Fibroblast of lung (primary cell): ENCODE data around the gene BTAF1. TPM values are rescaled to one million over a fixed set of nuclear protein-coding genes. Genes with fewer than 3 reads are reported as not detected.

ENCODE experiments used
- DNase-seq, 2 donors: peaks; one replicate each; pipeline versions ENCODE4 v3.0.0 to v3.0.0-alpha.2; 2010; ENCODE audit warnings: low read depth in 2 of 2
- H2AFZ ChIP-seq: 2 replicates; pipeline ENCODE4 v1.5.1; 2012; ENCODE audit warnings: low read length, control low read depth, inconsistent platforms
- H3K27ac ChIP-seq: 2 replicates; pipeline ENCODE4 v1.5.1; 2011; ENCODE audit warnings: low read length, control low read depth; ENCODE audit not compliant: insufficient read depth
- H3K27me3 ChIP-seq: 2 replicates; pipeline ENCODE4 v1.5.1; 2011; ENCODE audit warnings: mild to moderate bottlenecking, low read length; ENCODE audit not compliant: control insufficient read depth, insufficient read depth
- H3K36me3 ChIP-seq: 2 replicates; pipeline ENCODE4 v1.5.1; 2011; ENCODE audit warnings: low read length; ENCODE audit not compliant: control insufficient read depth, insufficient read depth
- H3K4me1 ChIP-seq: 2 replicates; pipeline ENCODE4 v1.5.1; 2011; ENCODE audit warnings: low read length; ENCODE audit not compliant: control insufficient read depth, insufficient read depth; ENCODE audit errors: extremely low read depth
- H3K4me2 ChIP-seq: 2 replicates; pipeline ENCODE4 v1.5.1; 2011; ENCODE audit warnings: low read length, control low read depth; ENCODE audit not compliant: insufficient read depth; ENCODE audit errors: extremely low read depth
- H3K4me3 ChIP-seq, 4 experiments: fragments of 200-600 bp in 1 of 4; sonication (generic) in 1 of 4; replicated peaks in 1 of 4; 2 replicates each; pipeline ENCODE4 v1.5.1; 2011 to 2016; ENCODE audit warnings: low read length in 4 of 4, low read depth in 3 of 4, mild to moderate bottlenecking in 3 of 4, control low read depth in 2 of 4, inconsistent platforms in 1 of 4, mixed read lengths in 1 of 4; ENCODE audit not compliant: insufficient read depth in 1 of 4; ENCODE audit errors: control extremely low read depth in 1 of 4
- H3K79me2 ChIP-seq: 2 replicates; pipeline ENCODE4 v1.5.1; 2012; ENCODE audit warnings: mild to moderate bottlenecking, low read length, inconsistent platforms; ENCODE audit not compliant: control insufficient read depth, insufficient read depth
- H3K9ac ChIP-seq: 2 replicates; pipeline ENCODE4 v1.5.1; 2011; ENCODE audit warnings: mild to moderate bottlenecking, low read length, control low read depth; ENCODE audit not compliant: insufficient read depth
- H3K9me3 ChIP-seq: 2 replicates; pipeline ENCODE4 v1.5.1; 2012; ENCODE audit warnings: low read depth, low read length; ENCODE audit not compliant: control insufficient read depth, insufficient read depth
- H4K20me1 ChIP-seq: 2 replicates; pipeline ENCODE4 v1.5.1; 2011; ENCODE audit warnings: low read length; ENCODE audit not compliant: control insufficient read depth, insufficient read depth; ENCODE audit errors: extremely low read depth
- CTCF ChIP-seq, 2 donors: IDR thresholded peaks in 1 of 2; conservative IDR thresholded peaks in 1 of 2; 1 replicate in 1 of 2; 2 replicates in 1 of 2; pipeline ENCODE4 v1.5.1; 2011 to 2012; ENCODE audit warnings: low read length in 2 of 2, control low read depth in 1 of 2, inconsistent platforms in 1 of 2, low read depth in 1 of 2, mild to moderate bottlenecking in 1 of 2
- EZH2 ChIP-seq: IDR thresholded peaks from 2 replicates; pipeline ENCODE4 v1.5.1; 2012; ENCODE audit warnings: low read length, control low read depth, mild to moderate bottlenecking; ENCODE audit errors: missing control alignments
- polyA plus RNA-seq, 2 donors: library from polyadenylated mRNA; depleted of rRNA in 1 of 2; stranded (reverse) in 1 of 2; unstranded in 1 of 2; fragments of >200 nt; gene quantifications; 2 replicates each; pipeline ENCODE4 v1.2.1, GENCODE V29; 2011 to 2012; ENCODE audit warnings: missing spikeins in 1 of 2
- total RNA-seq: library from RNA; depleted of rRNA; stranded (reverse); fragments of >200 nt; gene quantifications from 2 replicates; pipeline ENCODE4 v1.2.1, GENCODE V29; 2014

Gene BTAF1
- total and polyA plus RNA-seq, 2 donors (not counting 1 experiment from before 2014, with no cell fraction given), result 27.4 to 39.8 TPM

GRCh38 chr10:91953600-91954160 is 30.1 kb downstream of the BTAF1 start:
- Histone ChIP-seq H3K4me1 (no peaks in the 10 kb centered on the region), H3K9me3 (no peaks in the 10 kb centered on the region), H3K27me3 (no peaks in the 10 kb centered on the region), H4K20me1 (no peaks in the 10 kb centered on the region), H3K4me3 (no peak overlapping the region), H3K27ac (no peak overlapping the region), H3K79me2 (no peaks in the 10 kb centered on the region), H3K4me2 (no peak overlapping the region), H2AFZ (no peak overlapping the region), H3K9ac (no peak overlapping the region), H3K36me3 (peaks cover 4% of the 10 kb centered on the region)
- DNase-seq, result no peak
- no peak for TF ChIP-seq EZH2
- TF ChIP-seq CTCF (conservative IDR thresholded peaks at IDR 0.05 in 1 of 2, IDR thresholded peaks at IDR 0.05 in 1 of 2; ENCODE audit: low read depth in 1 of 2, low read length in 2 of 2), result no peak

GRCh38 chr10:91955114-91955513 is 31.5 kb downstream of the BTAF1 start:
- no peak overlapping the region for H2AFZ ChIP-seq
- peaks cover 5% of the 10 kb centered on the region for H3K36me3 ChIP-seq
- H4K20me1 ChIP-seq, result no peaks in the 10 kb centered on the region
- H3K4me3 ChIP-seq, result no peak overlapping the region
- no peak overlapping the region for H3K9ac ChIP-seq
- no peak for TF ChIP-seq EZH2
- TF ChIP-seq CTCF (conservative IDR thresholded peaks at IDR 0.05 in 1 of 2, IDR thresholded peaks at IDR 0.05 in 1 of 2; ENCODE audit: low read depth in 1 of 2, low read length in 2 of 2), result no peak
- no peaks in the 10 kb centered on the region for H3K27me3 ChIP-seq
- DNase-seq, result no peak
- H3K4me1 ChIP-seq, result no peaks in the 10 kb centered on the region
- H3K27ac ChIP-seq, result no peak overlapping the region
- H3K4me2 ChIP-seq, result no peak overlapping the region
- H3K9me3 ChIP-seq, result no peaks in the 10 kb centered on the region
- no peaks in the 10 kb centered on the region for H3K79me2 ChIP-seq

GRCh38 chr10:91957091-91957490 is 33.5 kb downstream of the BTAF1 start:
- H2AFZ ChIP-seq, result no peak overlapping the region
- no peaks in the 10 kb centered on the region for H3K9me3 ChIP-seq
- no peaks in the 10 kb centered on the region for H4K20me1 ChIP-seq
- H3K79me2 ChIP-seq, result no peaks in the 10 kb centered on the region
- peaks cover 6% of the 10 kb centered on the region for H3K36me3 ChIP-seq
- H3K4me3 ChIP-seq, result no peak overlapping the region
- H3K27ac ChIP-seq, result no peak overlapping the region
- TF ChIP-seq EZH2 (no peak), CTCF (conservative IDR thresholded peaks at IDR 0.05 in 1 of 2, IDR thresholded peaks at IDR 0.05 in 1 of 2; ENCODE audit: low read depth in 1 of 2, low read length in 2 of 2) (no peak)
- no peaks in the 10 kb centered on the region for H3K4me1 ChIP-seq
- DNase-seq, result no peak
- H3K9ac ChIP-seq, result no peak overlapping the region
- H3K27me3 ChIP-seq, result no peaks in the 10 kb centered on the region
- no peak overlapping the region for H3K4me2 ChIP-seq
